GM19372 (cell line): ENCODE results near the gene MRPL44.
A peak's percentile ranks its signal among the peaks of the same experiment; 100 is the strongest.

Experiments
- ATAC-seq: cut with Tn5 transposase; IDR thresholded peaks from one replicate; pipeline ENCODE4 v1.9.1; 2021; ENCODE audit warnings: mild to moderate bottlenecking, low read depth, moderate library complexity; ENCODE audit not compliant: unreplicated experiment

Gene MRPL44

GRCh38 chr2:223957092-223957851 lies at the start of gene MRPL44:
Gene MRPL44, plus strand, starts transcription at chr2:223957463. Its CDS starts 10 bp downstream, at chr2:223957473.
- peak; percentile 91 for ATAC-seq

- ATAC-seq: no peak
Measured at GRCh38 chr2:223908304-223908998, 48.8 kb upstream of the MRPL44 start.

GRCh38 chr2:223909001-223909741 lies 48.1 kb upstream of the MRPL44 start:
- no peak for ATAC-seq

- no peak for ATAC-seq
Measured at GRCh38 chr2:223914324-223914723, 42.9 kb upstream of the MRPL44 start.

GRCh38 chr2:223915071-223915470 lies 42.2 kb upstream of the MRPL44 start:
- ATAC-seq: no peak

GRCh38 chr2:223916181-223916920 lies 40.9 kb upstream of the MRPL44 start:
- no peak for ATAC-seq

- no peak for ATAC-seq
Measured at GRCh38 chr2:223918671-223919134, 38.6 kb upstream of the MRPL44 start.

GRCh38 chr2:223920109-223920508 lies 37.2 kb upstream of the MRPL44 start:
- no peak for ATAC-seq

GRCh38 chr2:223921204-223921603 lies 36.1 kb upstream of the MRPL44 start:
- ATAC-seq: no peak

GRCh38 chr2:223922308-223922707 lies 35.0 kb upstream of the MRPL44 start:
- no peak for ATAC-seq

- ATAC-seq: no peak
Measured at GRCh38 chr2:223923976-223924375, 33.3 kb upstream of the MRPL44 start.

GRCh38 chr2:223925106-223925505 lies 32.2 kb upstream of the MRPL44 start:
- ATAC-seq: no peak

- ATAC-seq: no peak
Measured at GRCh38 chr2:223928113-223929006, 28.9 kb upstream of the MRPL44 start.

GRCh38 chr2:223929571-223930102 lies 27.6 kb upstream of the MRPL44 start:
- ATAC-seq: no peak

GRCh38 chr2:223930103-223930976 lies 26.9 kb upstream of the MRPL44 start:
- no peak for ATAC-seq

GRCh38 chr2:223932816-223933800 lies 24.2 kb upstream of the MRPL44 start:
- ATAC-seq: no peak

GRCh38 chr2:223934870-223935269 lies 22.4 kb upstream of the MRPL44 start:
- no peak for ATAC-seq
